UCSD-AML1 (cell line): ENCODE results near the gene RYR3.
"Not testable (repeated sequence)": the region's sequence is repeated elsewhere in the genome, so short reads cannot be mapped to it uniquely, and the experiment has no call there.

Source experiments
- DNase-seq: peaks from one replicate; lab custom pipeline; 2025; ENCODE audit not compliant: unreplicated experiment; lab: John Stamatoyannopoulos, UW

The RYR3 gene

DNA sequence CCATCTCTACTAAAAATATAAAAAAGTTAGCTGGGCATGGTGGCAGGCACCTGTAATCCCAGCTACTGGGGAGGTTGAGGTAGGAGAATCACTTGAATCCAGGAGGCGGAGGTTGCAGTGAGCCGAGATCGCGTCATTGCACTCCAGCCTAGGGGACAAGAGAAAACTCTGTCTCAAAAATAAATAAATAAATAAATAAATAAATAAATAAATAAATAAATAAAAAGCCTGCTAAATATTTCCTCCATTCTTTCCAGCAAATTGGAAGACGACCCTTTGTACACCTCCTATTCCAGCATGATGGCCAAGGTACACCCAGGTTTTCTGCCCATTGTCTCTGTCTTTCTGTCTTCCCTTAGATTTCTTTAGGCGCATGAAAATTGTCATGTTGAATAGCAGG lies 508.7 kb downstream of the RYR3 start:
- not testable (repeated sequence) for DNase-seq

DNA sequence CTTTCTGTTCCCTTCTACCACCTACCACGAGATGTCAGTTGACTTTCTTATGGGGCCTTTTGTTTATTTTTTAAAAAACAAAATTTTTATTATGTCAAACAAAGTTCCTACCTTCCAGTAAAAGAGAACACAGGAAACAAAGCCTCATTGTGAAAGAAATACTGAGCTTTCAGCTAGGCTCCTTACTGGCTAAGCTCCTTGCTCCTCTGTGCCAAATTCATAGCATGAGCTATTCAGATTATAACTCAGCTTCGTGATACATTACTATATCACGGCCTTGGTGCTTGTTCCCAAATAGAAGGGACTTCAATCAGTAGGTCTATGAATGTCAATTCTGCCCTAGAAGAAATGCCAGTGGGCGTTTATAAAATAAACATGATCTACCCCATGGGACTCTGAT lies 511.7 kb downstream of the RYR3 start:
- no peak for DNase-seq

DNA sequence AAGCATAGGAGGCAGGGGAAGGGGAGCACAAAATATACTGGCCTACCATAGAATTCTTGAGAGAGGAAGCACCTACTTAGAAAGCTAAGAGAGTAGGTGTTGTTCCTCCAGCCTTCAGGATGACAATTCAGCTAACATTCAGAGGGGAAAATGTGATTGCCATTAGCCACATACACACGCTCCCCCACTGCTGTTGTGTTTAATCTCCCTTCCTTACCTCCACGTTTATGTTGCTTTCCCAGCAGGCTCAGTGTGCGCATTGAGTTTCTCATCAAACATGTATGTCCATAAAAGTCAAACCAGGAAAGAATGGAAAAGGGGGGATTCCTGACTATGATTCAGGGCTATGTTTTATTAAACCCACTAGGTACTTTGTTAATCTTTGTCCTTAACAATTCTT lies 512.4 kb downstream of the RYR3 start:
- no peak for DNase-seq

DNA sequence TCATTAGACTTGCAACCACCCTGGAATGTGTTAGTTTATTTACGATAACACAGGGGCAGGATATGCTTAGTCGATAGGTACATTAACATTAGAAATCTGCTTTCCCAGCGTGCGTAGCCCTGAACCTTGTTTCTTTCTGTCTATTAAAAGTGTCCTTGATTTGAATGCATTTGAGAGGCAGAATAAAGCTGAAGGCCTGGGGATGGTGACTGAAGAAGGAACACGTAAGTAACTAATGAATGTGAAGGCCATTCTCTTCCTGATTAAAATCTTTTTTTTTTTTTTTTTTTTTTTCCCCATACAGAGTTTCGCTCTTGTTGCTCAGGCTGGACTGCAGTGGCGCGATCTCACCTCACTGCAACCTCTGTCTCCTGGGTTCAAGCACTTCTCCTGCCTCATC lies 514.7 kb downstream of the RYR3 start:
- no peak for DNase-seq

DNA sequence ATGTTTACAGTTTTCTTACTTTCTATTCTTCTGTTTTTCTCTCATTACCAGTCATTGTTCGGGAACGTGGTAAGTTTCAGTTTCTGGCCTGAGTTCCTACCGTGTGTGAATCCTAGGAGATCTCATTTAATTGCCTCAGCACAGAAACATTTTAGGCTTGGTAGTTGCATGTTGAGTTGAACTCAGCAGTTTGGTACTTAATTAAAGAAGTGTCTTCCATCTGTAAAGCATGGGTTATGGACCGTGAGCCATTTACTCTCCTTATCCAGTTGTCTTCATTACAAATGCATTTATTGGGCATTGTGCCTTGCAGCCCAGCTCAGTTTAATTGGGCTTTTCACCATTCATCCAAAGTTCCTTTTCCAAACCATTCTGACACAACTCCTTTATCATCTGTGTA lies 515.4 kb downstream of the RYR3 start:
- DNase-seq, result no peak

DNA sequence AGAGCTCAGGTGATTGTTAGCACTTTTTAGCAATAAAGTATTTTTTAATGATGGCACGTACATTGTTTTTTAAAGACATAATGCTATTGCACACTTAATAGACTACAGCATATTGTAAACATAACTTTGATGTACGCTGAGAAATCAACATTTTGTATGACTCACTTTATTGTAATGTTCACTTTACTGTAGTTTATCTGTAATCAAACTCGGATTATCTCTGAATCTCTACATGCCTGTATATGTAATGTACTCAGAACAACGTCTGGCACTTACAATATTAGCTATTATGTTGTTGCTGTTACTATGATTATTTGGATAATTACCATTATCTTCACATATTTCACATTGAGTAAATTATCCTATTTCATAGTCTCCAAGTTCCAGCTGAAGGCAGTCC lies 519.6 kb downstream of the RYR3 start:
- no peak for DNase-seq

DNA sequence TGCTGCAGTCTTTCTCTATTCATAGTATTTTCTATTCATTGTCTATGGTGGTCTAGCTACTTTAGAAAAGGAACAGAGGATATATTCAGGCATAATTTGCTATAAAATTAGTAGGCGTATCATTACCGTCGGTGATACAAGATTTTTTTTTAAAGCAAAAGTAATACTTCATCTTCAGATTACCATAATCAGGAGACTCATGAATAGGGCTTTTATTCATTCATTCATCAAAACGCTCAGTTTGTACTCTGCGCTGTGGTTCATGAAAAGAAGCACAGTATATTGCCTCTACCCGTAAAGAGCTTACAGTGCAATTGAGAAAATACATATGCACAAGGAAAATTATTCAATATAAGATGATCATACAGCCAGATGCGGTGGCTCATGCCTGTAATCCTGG lies 520.9 kb downstream of the RYR3 start:
- DNase-seq, result no peak

DNA sequence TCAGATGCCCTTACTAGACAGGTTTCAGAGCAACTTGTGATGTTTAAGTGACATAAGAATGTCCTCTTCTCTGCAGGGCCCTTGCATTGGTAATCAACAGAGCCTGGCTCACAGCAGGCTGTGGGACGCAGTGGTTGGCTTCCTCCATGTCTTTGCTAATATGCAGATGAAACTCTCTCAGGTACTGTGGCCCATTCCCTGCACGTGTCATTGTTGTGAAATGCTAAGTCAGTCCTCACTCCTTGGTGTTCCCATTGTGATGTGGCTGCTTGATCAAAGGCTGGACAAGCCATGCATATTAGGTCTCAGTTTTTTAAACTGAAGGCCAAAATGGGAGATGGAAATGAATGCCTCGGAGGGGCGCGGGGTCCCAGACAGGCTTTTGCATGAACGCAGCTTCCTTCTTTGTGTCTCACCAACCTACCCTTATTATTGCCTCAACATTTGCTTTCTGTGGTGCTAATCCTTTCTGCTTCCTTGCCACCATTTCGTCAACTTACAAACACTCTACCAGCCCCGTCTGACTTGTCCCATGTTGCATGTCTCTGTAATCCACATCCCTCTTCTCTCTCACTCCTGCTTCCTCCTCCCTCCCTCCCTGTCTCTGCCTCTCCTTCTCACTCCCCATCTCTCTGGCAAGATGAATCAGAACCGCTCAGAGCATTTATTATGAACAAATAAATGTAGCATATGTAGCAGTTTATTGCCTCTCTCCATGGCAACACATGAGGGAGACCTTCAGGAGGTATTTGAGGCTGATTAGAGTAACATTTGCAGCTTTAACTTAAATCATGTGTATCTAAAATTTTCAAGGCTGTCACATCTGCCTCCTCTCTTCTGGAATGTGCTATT lies 524.4 kb downstream of the RYR3 start:
- no peak for DNase-seq

DNA sequence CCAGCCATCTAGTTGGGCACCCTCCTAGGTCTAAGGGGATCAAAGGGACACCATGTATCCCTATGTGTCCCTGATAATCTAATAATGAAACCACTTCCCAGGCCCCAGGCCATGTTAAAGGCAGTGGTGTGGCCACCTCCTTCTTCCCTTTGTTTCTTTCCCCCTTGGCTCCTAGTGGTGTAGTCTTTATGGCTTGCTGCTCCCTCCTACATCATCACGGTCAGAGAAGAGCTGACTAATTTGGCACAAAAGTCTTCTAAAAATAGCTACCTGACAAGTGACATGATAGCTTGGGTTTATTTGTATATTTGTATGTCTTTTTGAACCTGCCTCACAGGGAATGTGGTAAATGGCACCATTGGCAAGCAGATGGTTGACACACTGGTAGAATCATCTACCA lies 526.5 kb downstream of the RYR3 start:
- DNase-seq, result no peak

DNA sequence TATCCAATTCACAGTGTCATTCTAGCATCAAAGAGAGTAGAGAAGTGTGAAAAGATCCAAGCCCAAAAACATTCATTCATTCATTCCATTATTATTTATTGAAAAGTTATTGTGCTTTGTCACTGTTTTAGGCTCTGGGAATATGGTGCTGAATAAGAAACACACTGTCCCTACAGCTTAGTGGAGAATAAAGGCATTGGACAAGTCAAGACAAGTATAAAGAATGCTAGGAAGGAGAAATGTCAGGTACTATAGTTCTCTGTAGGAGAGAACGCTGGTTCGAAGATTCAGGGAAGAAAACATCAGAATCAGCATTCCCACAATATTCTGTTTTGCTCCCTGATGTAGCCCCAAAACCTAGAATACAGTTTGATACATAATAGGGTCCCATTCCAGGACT lies 528.8 kb downstream of the RYR3 start:
- DNase-seq, result no peak

DNA sequence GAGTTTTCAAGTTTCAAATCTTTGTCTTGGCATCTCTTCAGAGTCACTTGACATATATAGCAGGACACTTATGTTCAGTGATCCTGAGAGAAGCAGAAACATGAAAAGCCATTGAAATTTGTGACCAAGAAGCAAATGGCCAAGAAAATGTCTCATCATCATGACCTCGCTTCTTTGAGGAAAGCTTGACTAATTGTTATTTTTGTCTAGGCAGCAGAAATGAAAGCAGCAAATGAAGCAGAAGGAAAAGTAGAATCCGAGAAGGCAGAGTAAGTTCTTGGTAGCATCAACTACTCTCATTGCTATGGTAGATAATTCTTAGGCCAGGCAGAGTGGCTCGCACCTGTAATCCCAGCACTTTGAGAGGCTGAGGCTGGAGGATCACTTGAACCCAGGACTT lies 529.8 kb downstream of the RYR3 start:
- DNase-seq, result no peak

DNA sequence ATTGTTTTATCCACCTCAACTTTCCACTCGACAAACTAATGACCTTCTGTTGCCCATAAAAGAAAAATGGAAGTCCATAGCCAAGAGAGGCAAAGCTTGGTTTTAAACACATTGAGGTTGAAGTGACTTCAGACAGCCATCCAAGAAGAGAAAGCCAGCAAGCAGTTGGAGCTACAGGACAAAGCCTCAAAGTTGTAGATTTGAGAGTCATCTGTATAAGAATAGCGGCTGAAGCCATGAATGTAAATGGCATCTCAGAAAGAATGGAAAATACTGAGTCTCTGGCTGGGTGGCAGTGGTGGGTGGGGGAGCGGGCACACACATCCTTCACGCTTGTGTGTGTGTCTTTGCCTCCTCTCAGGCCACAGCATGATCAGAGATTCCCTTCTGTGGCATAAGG lies 533.4 kb downstream of the RYR3 start:
- no peak for DNase-seq

DNA sequence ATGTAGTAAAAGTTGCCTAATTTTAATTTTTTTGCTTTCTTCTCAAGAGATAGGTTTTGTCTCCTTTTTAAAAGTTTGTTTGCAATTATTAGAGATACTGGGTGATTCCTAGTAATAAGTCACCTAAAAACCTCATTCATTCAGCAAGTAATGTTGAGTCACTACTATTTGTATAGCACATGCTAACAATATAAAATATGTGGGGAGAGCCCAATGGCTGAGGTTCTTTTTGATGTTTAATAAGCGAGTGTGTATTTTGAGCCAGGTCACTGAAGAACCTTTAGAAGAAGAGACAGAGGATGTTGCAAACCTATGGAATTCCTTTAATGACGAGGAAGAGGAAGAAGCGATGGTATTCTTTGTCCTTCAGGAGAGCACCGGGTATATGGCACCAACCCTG lies 533.8 kb downstream of the RYR3 start:
- no peak for DNase-seq

DNA sequence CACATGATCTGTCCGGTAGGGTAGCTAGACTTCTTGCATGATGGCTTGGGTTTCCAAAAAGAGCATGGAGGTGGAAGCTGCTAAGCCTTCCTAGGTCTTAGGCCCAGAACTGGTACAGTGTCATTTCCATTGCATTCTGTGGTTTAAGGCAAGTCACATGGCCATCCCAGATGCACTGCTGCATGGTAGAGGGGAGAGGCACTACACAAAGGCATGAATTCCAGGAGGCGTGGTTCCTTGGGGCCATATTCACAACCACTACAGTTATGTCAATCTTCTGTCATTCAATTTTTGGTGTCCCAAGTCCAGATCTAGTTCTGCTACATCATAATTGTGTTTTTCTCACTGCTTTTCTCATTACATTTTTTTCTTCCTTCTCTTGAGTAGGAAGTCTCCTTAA lies 535.4 kb downstream of the RYR3 start:
- no peak for DNase-seq

DNA sequence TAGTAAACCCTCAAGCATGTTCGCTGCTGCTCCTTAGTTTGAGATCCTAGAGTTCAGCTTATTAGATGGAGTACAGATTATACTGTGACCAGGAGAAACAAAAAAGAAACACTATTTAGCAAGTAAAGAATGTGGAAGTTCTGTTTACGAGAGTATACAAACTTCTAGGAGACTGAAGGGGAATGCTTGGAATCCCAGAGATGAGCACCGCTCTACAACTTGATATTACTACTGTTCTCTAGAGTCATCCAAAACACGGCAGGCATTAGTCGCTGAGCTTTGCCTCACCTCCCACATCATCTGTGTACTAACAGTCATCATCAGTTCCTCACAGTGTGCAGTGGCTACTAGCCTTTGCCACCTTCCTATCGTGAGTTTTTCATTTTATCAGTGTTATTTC lies 536.1 kb downstream of the RYR3 start:
- DNase-seq, result no peak

DNA sequence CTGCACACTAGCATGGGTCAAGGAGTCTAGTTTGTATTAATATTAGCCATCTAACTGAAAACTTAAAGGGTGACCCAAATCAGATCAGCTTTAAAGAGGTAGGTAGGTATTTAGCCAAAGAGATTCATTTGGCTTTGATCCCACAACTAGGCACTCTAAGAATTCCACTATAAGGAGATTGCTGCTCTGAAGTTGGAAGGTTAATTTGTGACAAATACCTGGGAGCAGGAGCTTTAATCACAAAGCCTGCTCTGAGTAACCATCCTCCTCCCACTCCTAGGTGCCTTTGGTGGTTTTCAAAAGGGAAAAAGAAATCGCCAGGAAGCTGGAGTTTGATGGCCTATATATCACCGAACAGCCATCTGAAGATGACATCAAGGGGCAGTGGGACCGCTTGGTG lies 537.2 kb downstream of the RYR3 start:
- no peak for DNase-seq

DNA sequence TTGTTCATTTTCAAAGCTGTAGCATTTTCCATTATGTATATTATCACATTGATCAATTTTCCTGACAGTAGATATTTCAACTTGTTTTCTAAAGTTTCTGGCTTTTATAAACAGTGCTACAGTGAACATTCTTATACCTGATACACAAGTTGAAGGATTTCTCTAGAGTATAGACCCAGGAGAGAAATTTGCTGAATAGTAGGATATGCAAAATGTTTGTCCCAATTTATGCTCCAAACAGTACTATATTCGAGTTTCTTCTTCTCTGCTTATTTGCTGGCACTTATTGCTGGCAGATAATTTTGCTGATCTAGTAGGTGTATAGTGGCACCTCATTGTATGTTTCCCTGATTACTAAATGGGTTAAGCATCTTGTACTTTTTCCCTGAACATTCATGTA lies 540.3 kb downstream of the RYR3 start:
- no peak for DNase-seq

DNA sequence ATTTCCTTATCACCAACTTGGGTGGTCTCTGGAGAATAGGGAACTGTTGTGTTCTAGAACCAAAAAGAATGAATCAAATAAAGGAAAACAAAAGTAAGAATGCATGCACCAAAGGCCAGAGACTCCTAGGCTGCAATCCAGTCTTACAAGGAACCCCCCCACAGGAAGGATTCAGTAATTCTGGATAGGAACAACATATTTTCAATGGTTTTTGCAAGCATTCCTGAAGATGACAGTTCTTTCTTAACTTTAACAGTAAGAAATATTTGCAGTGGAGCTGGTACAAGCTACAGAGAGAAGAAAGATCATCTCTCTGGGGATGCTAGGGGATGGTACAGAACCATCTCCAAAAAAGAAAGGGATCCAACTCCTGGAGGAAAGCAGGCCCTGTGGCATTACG lies 541.3 kb downstream of the RYR3 start:
- DNase-seq, result no peak

DNA sequence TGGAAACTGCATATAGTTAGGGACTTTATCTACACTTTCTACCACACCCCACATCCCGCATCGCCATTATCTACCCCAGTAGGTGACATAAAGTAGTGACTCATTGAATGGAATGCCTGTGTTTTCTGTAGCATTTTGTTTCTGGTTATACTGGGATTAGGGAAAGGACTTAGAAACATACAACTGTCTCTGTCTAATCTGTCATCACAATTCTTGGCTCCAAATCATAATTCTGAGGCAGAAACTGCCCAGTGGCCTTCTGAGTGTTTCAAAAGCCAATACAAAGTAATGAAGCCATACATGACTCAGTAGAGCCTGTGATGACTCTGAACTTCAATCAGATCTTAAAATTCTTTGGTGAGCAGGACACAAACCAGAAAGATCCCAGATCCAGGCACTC lies 541.8 kb downstream of the RYR3 start:
- DNase-seq, result no peak

DNA sequence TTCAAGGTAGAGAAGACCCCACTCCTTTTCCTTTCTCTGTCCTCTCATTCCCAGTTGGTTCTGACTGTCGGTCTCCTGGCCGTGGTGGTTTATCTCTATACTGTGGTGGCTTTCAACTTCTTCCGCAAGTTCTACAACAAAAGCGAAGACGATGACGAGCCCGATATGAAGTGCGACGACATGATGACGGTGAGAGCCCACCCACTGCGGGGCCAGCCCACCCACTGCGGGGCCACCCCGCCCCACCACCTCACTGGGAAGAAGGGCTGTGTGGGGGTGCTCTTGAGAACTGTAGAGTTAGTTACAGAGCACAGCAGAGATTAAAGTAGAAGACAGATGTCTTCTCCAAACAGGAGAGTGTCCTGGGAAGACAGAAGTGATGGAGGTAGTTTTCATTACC lies 547.0 kb downstream of the RYR3 start:
- no peak for DNase-seq

DNA sequence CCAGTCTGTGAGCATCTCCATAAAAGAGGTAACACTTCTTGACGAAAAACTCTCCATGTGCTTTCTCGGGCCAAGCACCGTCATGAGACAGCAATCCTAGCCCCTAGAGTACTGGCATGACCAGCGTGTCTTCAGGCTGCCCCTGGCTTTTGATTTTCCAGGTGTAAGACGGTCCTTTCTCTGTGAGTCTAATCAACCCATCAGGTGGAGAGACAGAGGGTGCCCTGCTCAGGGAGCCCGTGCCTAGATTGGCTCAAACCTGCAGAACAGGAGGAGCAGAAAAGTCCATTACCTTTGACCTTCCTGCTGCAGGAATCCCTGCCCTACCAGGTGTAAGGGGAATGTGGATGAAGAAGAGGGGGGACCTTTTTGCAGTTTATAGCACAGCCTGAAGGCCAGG lies 548.1 kb downstream of the RYR3 start:
- no peak for DNase-seq

DNA sequence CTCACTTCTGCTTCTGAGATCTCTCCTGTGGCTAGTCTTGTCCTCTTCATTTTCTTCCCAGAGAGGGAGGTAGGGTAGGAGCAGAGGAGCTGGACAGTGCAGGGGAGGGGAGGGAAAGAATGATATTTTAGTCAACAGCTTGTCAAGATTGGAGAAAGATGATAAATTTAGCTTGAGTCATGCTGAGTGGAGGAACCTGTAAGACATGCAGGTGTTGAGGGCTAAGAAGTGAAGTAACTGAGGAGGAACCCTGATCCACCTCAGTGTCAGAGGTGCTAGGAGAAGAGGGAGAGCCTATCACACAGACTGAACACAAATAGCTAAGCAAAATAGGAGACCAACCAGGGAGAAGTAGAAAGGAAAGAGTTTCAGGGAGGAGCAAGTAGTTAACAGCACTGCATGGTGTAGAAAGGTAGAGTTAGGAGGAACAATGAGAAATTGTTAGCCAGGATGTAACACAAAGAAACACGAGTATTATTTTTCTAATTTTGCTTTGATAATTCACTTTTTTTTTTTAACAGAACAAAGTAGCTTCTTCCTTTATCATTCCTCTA lies 549.3 kb downstream of the RYR3 start:
- no peak for DNase-seq

DNA sequence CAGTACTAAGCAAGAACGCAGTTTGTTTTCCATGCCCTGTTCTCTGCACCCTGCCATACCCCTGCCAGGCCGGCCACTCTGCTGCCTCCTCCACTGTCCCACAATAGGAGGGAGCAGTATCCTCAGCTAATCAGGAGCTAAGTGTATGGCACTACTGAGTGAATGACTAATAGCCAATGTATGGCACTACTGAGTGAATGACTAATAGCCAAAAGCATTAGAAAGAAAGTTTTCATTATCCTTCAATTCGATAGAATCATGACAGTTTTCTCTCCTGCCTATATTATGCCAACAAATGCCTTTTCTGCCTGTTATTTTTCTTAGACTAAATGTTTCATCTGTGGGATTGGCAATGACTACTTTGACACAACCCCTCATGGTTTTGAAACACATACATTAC lies 550.0 kb downstream of the RYR3 start:
- DNase-seq, result no peak
